HG03060 (cell line): ENCODE data around the gene TRNAU1AP.

Experiments used
- ATAC-seq: cut with Tn5 transposase; IDR thresholded peaks from one replicate; pipeline ENCODE4 v1.9.1; 2021; ENCODE audit warnings: low read depth, moderate number of reproducible peaks; ENCODE audit not compliant: unreplicated experiment

Gene TRNAU1AP

DNA sequence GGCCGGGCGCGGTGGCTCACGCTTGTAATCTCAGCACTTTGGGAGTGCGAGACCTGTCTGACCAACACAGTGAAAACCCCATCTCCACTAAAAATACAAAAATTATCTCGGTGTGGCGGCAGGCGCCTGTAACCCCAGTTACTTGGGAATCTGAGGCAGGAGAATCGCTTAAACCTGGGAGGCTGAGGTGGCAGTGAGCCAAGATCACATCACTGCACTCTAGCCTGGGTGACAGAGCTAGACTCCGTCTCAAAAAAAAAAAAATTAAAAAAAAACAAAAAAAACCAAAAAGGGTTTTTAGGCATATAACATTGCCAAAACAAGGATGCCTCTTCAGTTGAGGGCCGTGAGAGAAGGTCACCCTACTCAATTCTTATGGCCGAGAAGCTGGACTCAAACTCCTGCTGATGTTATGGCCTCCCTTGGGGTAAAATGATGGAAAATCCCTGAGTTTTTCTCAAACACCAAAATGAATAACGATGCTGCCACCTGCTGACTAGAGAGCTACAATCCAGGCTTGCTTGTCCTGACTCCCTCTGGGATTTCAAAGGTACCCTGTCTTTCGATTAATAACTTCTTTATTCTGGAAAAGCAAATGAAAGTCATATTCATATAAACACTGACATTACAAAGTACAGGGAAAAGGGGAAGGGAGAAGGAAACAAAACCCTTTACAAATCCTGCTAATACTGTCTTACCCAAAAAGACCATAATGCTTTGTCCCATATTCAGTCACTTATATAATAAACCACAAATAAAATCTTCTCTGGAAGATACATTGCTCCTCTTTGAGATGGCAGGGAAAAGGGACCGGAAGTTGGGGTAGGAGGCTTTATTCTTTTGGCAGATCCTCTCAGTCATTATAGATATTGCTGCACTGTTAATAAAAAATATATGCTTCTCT is 49.9 kb downstream of the TRNAU1AP start:
- ATAC-seq, result no peak

- ATAC-seq, result no peak
Measured at GRCh38 chr1:28604411-28604810, 51.5 kb downstream of the TRNAU1AP start.

DNA sequence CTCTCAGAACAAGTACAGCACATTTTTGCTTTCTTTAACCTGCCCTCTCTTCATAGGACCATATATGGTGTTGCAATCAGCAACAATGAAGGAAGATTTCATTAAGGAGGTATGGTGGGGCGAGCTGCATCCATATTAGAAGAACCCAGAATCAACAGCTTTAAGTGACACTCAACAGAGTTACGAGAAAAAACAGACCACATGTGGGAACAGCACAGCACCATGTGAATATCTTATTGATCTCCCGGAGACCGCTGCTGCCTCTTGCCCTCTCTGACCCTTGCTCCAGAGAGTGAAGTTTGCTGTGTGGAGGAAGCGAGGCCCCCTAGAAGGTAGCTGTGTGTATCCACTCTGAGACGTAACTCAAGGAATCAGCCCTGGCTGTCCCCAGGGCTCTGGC is 52.1 kb downstream of the TRNAU1AP start:
- ATAC-seq, result no peak

GRCh38 chr1:28606771-28607170 is 53.9 kb downstream of the TRNAU1AP start:
- ATAC-seq, result no peak

DNA sequence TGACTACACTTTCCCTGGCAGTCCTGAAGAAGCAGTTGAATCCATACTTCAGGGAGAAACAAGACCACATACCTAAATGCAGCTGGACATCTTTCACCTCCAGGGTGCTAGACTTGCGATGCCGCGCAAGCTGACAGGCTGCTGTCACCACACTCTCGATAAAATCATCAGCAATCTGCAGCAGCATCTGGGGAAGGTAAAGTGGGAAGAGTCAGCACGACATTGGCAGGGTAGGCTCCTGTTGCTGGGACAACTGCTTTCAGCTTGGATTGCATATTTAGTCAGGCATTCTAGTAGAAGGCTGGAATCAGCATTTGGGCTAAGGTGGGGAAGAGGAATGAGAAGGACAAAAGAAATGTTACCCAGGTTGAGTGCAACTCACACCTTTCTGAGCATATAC is 60.3 kb downstream of the TRNAU1AP start:
- ATAC-seq, result no peak
